ENCODE results near the gene STAG3.
"Not testable (repeated sequence)": the region's sequence is repeated elsewhere in the genome, so short reads cannot be mapped to it uniquely, and the experiment has no call there.

The STAG3 gene

GRCh38 chr7:100244988-100245605 is 67.4 kb downstream of the STAG3 start:
- not testable (repeated sequence) for H3K9me3 ChIP-seq (ENCODE audit: insufficient read depth, low read depth, low read length); H3K36me3 ChIP-seq (ENCODE audit: insufficient read depth, low read length); H3K4me1 ChIP-seq (ENCODE audit: insufficient read depth, low read length, poor library complexity, severe bottlenecking); H4K20me1 ChIP-seq (ENCODE audit: insufficient read depth, low read length, poor library complexity, severe bottlenecking); H3K9me2 ChIP-seq (replicated peaks; ENCODE audit: low read depth, low read length); H3K79me2 ChIP-seq (ENCODE audit: insufficient read depth, low read length); H3F3A ChIP-seq (ENCODE audit: low read depth); H3K4me2 ChIP-seq (ENCODE audit: low read depth, low read length, poor library complexity, severe bottlenecking); H3K9ac ChIP-seq (ENCODE audit: low read depth, low read length, poor library complexity, severe bottlenecking); H3K27me3 ChIP-seq (ENCODE audit: insufficient read depth, low read length, poor library complexity, severe bottlenecking); H3K4me3 ChIP-seq (ENCODE audit: low read length, poor library complexity, severe bottlenecking); H2AFZ ChIP-seq (ENCODE audit: low read length)

GRCh38 chr7:100246121-100246864 is 68.6 kb downstream of the STAG3 start:
- H3K9me3 ChIP-seq (ENCODE audit: insufficient read depth, low read depth, low read length); H3K79me2 ChIP-seq (ENCODE audit: insufficient read depth, low read length); H4K20me1 ChIP-seq (ENCODE audit: insufficient read depth, low read length, poor library complexity, severe bottlenecking); H2AFZ ChIP-seq (ENCODE audit: low read length); H3F3A ChIP-seq (ENCODE audit: low read depth); H3K4me3 ChIP-seq (ENCODE audit: low read length, poor library complexity, severe bottlenecking); H3K4me1 ChIP-seq (ENCODE audit: insufficient read depth, low read length, poor library complexity, severe bottlenecking); H3K9ac ChIP-seq (ENCODE audit: low read depth, low read length, poor library complexity, severe bottlenecking); H3K4me2 ChIP-seq (ENCODE audit: low read depth, low read length, poor library complexity, severe bottlenecking); H3K9me2 ChIP-seq (replicated peaks; ENCODE audit: low read depth, low read length); H3K36me3 ChIP-seq (ENCODE audit: insufficient read depth, low read length); H3K27me3 ChIP-seq (ENCODE audit: insufficient read depth, low read length, poor library complexity, severe bottlenecking): not testable (repeated sequence)

- not testable (repeated sequence) for H3K9ac ChIP-seq (ENCODE audit: low read depth, low read length, poor library complexity, severe bottlenecking); H3K36me3 ChIP-seq (ENCODE audit: insufficient read depth, low read length); H3K4me3 ChIP-seq (ENCODE audit: low read length, poor library complexity, severe bottlenecking); H3K9me3 ChIP-seq (ENCODE audit: insufficient read depth, low read depth, low read length); H3K79me2 ChIP-seq (ENCODE audit: insufficient read depth, low read length); H3K27me3 ChIP-seq (ENCODE audit: insufficient read depth, low read length, poor library complexity, severe bottlenecking); H4K20me1 ChIP-seq (ENCODE audit: insufficient read depth, low read length, poor library complexity, severe bottlenecking); H3F3A ChIP-seq (ENCODE audit: low read depth); H2AFZ ChIP-seq (ENCODE audit: low read length); H3K4me1 ChIP-seq (ENCODE audit: insufficient read depth, low read length, poor library complexity, severe bottlenecking); H3K9me2 ChIP-seq (replicated peaks; ENCODE audit: low read depth, low read length); H3K4me2 ChIP-seq (ENCODE audit: low read depth, low read length, poor library complexity, severe bottlenecking)
Observed at GRCh38 chr7:100246865-100247137, 69.1 kb downstream of the STAG3 start.

- H3K79me2 ChIP-seq (ENCODE audit: insufficient read depth, low read length): 0 out of 2 replicates have a peak, but pooled peaks cover 3% of the 10 kb centered on the region
- no peak overlapping the region for H2AFZ ChIP-seq (ENCODE audit: low read length)
- no peaks in the 10 kb centered on the region for H3F3A ChIP-seq (ENCODE audit: low read depth)
- H3K9me2 ChIP-seq (replicated peaks; ENCODE audit: low read depth, low read length): no peaks in the 10 kb centered on the region
- H3K4me1 ChIP-seq (ENCODE audit: insufficient read depth, low read length, poor library complexity, severe bottlenecking): no peaks in the 10 kb centered on the region
- no peaks in the 10 kb centered on the region for H4K20me1 ChIP-seq (ENCODE audit: insufficient read depth, low read length, poor library complexity, severe bottlenecking)
- no peaks in the 10 kb centered on the region for H3K9me3 ChIP-seq (ENCODE audit: insufficient read depth, low read depth, low read length)
- TF ChIP-seq EZH2phosphoT487 (IDR thresholded peaks at IDR 0.05; ENCODE audit: borderline replicate concordance) (no peak), CTCF (conservative IDR thresholded peaks at IDR 0.05; ENCODE audit: low read length) (no peak)
- H3K36me3 ChIP-seq (ENCODE audit: insufficient read depth, low read length): no peaks in the 10 kb centered on the region
- no peak overlapping the region for H3K4me2 ChIP-seq (ENCODE audit: low read depth, low read length, poor library complexity, severe bottlenecking)
- no peak overlapping the region for H3K4me3 ChIP-seq (ENCODE audit: low read length, poor library complexity, severe bottlenecking)
- H3K27me3 ChIP-seq (ENCODE audit: insufficient read depth, low read length, poor library complexity, severe bottlenecking): no peaks in the 10 kb centered on the region
- no peak overlapping the region for H3K9ac ChIP-seq (ENCODE audit: low read depth, low read length, poor library complexity, severe bottlenecking)
Observed at GRCh38 chr7:100247152-100247757, 69.5 kb downstream of the STAG3 start.
